ENCODE measurements around the gene RTCA.
A peak's percentile ranks its signal among the peaks of the same experiment; 100 is the strongest.
"Not testable (repeated sequence)": the region's sequence is repeated elsewhere in the genome, so short reads cannot be mapped to it uniquely, and the experiment has no call there.

RTCA gene

GRCh38 chr1:100265931-100266740, at the start of gene RTCA:
RTCA (plus strand) TSS chr1:100266216; CDS start chr1:100266376, 160 bp downstream.
- DNase-seq (ENCODE audit: low spot score): peak; percentile 97

DNA sequence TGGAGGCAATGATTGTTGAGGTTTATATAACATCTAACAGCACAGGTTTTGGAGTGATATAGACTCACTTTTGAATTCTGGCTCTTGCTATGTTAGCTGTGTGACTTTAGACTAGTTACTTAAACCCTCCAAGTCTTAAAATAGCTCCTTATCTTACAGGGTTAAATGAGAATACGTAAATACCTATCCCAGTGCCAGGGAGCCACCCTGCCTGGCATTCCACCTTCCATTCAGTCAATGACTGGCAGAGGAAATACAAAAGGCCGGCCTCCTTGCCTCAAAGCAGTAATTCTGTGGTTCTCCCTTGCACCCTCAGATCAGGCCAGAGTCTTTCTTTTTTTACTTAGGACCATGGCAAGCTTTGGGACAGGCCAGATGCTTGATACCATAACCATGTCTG, 48.2 kb upstream of the RTCA start:
- no peak for DNase-seq (ENCODE audit: low spot score)

- no peak for DNase-seq (ENCODE audit: low spot score)
Observed at GRCh38 chr1:100219457-100219856, 46.6 kb upstream of the RTCA start.

GRCh38 chr1:100219883-100220282, 46.1 kb upstream of the RTCA start:
- DNase-seq (ENCODE audit: low spot score): peak; percentile 7

GRCh38 chr1:100222428-100222827, 43.6 kb upstream of the RTCA start:
- no peak for DNase-seq (ENCODE audit: low spot score)

- no peak for DNase-seq (ENCODE audit: low spot score)
Observed at GRCh38 chr1:100229681-100230443, 36.2 kb upstream of the RTCA start.

DNA sequence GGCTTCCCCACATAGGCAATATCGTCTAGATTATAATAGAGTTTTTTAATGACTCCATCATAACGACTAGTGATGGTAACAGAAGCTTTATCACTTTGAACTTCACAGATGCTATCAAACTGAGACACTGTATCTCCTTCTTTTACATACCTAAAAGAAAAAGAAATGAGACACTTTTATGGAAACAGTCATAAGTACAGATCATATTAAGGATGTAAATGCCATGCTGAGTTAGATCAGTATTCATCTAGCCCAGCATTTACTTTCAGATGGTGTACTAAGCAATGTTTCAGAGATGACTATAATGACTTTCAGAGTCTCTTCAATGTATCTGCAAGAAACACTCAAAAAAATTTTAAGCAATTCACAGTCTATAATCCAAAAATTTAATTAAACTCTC, 35.3 kb upstream of the RTCA start:
- DNase-seq (ENCODE audit: low spot score): peak; percentile 67

GRCh38 chr1:100231721-100232120, 34.3 kb upstream of the RTCA start:
- no peak for DNase-seq (ENCODE audit: low spot score)

DNA sequence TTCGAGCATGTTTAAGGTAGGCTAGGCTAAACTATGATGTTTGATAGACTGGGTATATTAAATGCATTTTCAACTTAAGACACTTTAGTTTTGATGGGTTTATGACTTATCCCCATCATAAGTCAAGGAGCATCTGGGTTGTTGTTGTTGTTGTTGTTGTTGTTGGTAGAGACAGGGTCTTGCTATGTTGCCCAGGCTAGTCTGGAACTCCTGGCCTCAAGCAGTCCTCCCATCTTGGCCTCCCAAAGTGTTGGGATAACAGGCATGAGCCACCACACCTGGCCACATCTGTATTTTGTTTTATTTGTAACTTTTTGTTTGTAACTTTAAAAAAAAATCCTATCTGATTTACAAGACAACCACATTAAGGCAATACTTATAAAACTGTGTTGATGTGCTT, 33.9 kb upstream of the RTCA start:
- DNase-seq (ENCODE audit: low spot score): no peak

- not testable (repeated sequence) for DNase-seq (ENCODE audit: low spot score)
Observed at GRCh38 chr1:100233566-100233965, 32.5 kb upstream of the RTCA start.

DNA sequence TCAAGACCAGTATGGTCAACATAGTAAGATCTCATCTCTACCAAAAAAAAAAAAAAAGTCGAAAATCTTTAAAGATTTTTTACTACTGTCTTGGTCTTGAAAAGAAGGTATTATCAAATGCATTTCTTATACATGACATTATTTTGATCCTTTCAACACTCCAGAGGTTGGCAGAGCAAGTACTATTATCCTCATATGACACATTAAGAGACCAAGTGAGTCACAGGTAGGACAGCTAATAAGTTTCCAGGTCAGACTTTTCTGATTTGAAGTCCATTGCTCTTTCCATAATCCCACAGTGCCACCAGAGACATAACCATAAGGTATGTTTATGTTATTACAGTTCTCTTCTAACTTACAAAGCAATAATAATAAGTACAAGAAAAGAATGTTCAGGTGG, 31.6 kb upstream of the RTCA start:
- no peak for DNase-seq (ENCODE audit: low spot score)

DNA sequence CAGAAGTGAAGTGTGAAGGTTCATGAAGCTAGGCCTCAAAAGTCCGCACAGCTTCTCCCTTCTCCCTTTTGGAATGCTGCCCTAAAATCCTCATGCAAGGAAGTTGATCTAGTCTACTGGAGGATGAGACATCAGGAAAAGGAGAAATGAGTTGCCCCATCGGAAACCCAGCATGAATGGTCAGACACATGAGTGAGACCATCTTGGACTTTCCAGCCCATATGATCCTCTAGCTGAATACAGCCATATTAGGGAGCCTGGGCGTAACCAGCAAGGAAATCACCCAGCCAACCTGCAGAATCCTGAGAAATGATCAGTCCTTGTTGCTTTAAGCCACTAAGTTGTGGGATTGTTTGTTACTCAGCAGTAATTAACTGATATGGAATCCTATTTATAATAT, 28.9 kb upstream of the RTCA start:
- DNase-seq (ENCODE audit: low spot score): no peak

DNA sequence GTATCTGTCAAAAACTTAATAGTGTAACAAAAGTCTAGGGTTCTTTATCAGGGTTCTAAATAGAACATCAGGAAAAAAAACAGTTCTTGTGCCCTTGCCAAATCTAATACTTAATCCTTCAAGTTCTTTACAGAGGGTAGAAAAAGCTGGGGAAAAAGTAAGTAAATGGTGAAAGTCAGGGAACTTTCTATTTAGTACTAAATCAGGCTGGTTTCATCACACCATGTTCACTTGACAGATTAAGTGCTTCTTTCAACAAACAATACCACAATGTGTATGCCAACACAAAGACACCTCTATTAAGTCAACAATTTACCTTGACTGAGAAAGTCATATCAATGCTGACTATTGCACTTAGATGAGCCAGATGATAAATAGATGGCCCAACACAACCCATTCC, 26.1 kb upstream of the RTCA start:
- no peak for DNase-seq (ENCODE audit: low spot score)

GRCh38 chr1:100240631-100241030, 25.4 kb upstream of the RTCA start:
- DNase-seq (ENCODE audit: low spot score): no peak

DNA sequence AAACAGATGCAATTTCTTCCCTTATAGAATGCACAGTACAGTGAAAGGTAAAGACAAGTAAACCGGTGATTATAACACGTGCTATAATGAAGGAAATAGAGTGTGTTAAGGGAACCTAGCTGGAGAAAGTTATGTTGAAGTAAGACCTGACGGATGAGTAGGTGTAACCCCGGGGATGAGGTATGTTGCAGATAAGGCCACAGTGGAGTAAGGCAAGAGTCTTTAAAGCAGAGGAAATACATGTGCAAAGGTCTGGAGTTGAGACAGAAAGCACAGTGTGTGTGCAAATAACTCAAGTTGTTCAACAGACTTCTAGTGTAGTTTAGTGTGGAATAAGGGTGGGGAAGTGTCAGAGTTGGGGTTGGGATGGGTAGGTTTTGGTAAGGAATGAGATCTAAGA, 19.3 kb upstream of the RTCA start:
- no peak for DNase-seq (ENCODE audit: low spot score)

- no peak for DNase-seq (ENCODE audit: low spot score)
Observed at GRCh38 chr1:100249155-100249536, 16.9 kb upstream of the RTCA start.

DNA sequence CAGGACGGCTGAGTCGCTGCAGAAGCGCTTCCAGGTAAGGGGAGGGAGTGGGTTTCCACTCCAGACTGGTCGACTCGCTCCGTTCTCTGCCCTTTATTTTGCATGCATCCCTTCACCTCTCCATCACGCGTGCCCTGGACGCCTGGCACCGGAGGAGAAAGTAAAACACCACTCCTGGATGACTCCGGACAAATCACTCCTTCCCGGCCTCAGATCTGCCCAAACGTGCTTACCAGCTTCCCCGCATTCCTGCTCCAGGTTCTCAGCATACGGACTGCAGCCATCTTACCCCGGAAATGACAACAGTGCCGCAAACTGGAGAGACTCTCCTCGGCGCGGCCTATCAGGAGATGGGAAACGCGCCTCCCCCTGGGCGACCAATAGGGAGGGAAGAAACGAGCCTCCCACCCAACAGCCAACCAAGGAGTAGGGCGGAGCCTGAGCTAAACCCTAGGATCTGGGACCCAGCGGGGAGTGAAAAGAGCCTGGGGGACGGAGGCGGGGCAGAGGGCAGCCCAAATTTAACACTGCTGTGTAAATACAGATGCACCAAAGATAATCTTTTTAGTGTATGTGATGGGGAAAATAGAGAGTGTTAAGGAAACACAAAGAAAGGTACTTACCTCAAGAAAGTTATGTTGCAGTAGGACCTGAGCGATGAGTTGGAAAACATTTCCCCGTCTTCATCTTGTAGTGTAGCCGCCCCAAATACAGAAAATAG, 16.3 kb upstream of the RTCA start, which contains the start of gene DBT:
DBT (minus strand) TSS at position 298 of the 721 bp plus-strand sequence; CDS start at position 284, 14 bp downstream.
- peak; percentile 97 for DNase-seq (ENCODE audit: low spot score)

DNA sequence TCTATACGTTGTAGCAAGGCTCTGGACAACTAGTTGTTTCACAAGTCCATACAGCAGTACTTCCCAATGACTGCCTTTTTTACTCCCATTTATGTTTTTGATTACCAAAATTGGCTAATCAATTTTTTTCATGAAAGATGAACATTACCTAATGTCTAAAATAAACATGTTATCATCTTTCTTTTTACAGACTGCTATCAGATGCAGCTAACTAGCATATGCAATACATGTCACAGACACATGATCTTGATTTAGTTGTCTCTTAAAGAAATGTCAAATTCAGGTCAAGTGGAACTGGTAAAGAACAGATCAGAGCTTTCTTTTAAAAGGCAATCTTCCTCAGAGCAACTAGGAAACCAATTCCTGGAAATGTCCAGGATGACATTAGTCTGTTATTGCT, 15.8 kb upstream of the RTCA start:
- DNase-seq (ENCODE audit: low spot score): no peak

DNA sequence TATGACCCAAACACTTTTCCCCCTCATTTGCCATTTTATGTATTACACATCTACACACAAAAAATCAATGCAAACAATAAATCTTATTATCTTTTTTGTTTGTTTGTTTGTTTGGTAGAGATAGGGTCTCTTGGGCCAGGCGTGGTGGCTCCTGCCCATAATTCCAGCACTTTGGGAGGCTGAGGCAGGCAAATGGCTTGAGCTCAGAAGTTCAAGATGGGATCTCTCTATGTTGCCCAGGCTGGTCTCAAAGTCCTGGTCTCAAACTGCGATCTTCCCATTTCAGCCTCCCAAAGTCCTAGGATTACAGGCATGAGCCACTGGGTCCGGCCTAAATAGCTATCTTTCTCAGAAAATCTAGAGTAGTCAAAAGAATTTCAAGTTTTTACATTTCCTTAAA, 15.2 kb upstream of the RTCA start:
- DNase-seq (ENCODE audit: low spot score): no peak

DNA sequence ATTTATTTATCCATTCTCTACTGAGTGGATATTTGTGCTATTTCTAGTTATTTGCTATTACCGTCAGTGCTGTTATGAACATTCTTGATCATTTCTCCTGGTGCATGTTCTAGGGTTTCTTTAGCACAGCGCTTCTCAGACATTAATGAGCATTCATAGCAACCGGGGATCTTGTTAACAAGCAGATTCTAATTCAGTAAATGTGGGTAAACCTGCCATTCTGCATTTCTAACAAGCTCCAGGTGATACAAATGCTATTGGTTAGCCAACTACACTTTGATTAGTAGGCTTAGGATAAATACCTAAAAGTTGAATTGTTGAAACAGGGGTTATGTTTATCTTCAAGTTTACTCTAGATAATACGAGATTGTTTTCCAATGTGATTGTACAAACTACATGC, 13.1 kb upstream of the RTCA start:
- no peak for DNase-seq (ENCODE audit: low spot score)

- DNase-seq (ENCODE audit: low spot score): no peak
Observed at GRCh38 chr1:100253552-100253951, 12.5 kb upstream of the RTCA start.

DNA sequence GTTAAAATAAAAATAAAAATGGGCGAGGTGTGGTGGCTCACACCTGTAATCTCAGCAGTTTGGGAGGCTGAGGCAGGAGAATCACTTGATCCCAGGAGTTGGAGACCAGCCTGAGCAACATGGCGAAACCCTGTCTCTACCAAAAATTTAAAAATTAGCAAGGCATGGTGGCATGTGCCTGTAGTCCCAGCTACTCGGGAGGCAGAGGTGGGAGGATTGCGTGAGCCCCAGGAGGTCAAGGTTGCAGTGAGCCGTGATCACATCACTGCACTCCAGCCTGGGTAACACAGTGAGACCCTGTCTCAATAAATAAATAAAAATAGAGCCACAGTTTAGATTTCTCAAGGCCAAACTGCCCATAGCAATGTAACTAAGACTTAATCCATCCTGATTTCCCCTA, 9.7 kb upstream of the RTCA start:
- not testable (repeated sequence) for DNase-seq (ENCODE audit: low spot score)

DNA sequence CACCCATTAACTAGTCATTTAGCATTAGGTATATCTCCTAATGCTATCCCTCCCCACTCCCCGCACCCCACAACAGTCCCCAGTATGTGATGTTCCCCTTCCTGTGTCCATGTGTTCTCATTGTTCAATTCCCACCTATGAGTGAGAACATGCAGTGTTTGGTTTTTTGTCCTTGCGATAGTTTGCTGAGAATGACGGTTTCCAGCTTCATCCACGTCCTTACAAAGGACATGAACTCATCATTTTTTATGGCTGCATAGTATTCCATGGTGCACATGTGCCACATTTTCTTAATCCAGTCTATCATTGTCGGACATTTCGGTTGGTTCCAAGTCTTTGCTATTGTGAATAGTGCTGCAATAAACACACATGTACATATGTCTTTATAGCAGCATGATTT, 7.6 kb upstream of the RTCA start:
- DNase-seq (ENCODE audit: low spot score): not testable (repeated sequence)
